HL-60 (cell line): ENCODE results near the gene SLC35B4.

Experiments
- DNase-seq, 2 experiments: peaks; one replicate each; pipeline ENCODE4 v3.0.0-alpha.2; 2010 to 2020; ENCODE audit warnings: low read depth in 1 of 2, low spot score in 1 of 2
- H3K27ac ChIP-seq: fragments of 250-450 bp; sonication (Bioruptor Pico); replicated peaks from 2 replicates; pipeline ENCODE4 v1.5.1; 2020; ENCODE audit warnings: mild to moderate bottlenecking, moderate library complexity
- H3K27me3 ChIP-seq: fragments of 250-450 bp; sonication (Bioruptor Pico); 2 replicates; pipeline ENCODE4 v1.5.1; 2021; ENCODE audit warnings: mild to moderate bottlenecking, moderate library complexity; ENCODE audit not compliant: insufficient read depth, poor library complexity, severe bottlenecking
- H3K4me3 ChIP-seq: replicated peaks from 2 replicates; pipeline ENCODE4 v1.5.1; 2011; ENCODE audit warnings: mild to moderate bottlenecking, control low read depth, low read length; ENCODE audit not compliant: insufficient read depth
- CTCF ChIP-seq: IDR thresholded peaks from one replicate; pipeline ENCODE4 v1.5.1; 2011; ENCODE audit warnings: low read length, control low read depth, inconsistent platforms; ENCODE audit not compliant: insufficient read depth
- GABPA ChIP-seq: IDR thresholded peaks from 2 replicates; pipeline ENCODE4 v1.6.1; 2012; ENCODE audit warnings: low read depth
- POLR2AphosphoS5 ChIP-seq: IDR thresholded peaks from 2 replicates; pipeline ENCODE4 v1.6.1; 2012; ENCODE audit warnings: low read depth
- REST ChIP-seq: IDR thresholded peaks from 2 replicates; pipeline ENCODE4 v1.6.1; 2012; ENCODE audit warnings: low read depth; ENCODE audit not compliant: insufficient replicate concordance
- SPI1 ChIP-seq: IDR thresholded peaks from 2 replicates; pipeline ENCODE4 v1.6.1; 2012; ENCODE audit warnings: low read depth, mild to moderate bottlenecking, borderline replicate concordance

The SLC35B4 gene

GRCh38 chr7:134337980-134338379, 21.2 kb upstream of the SLC35B4 start:
- Histone ChIP-seq H3K27ac (no peak overlapping the region), H3K4me3 (no peak overlapping the region), H3K27me3 (peaks cover 2% of the 10 kb centered on the region)
- DNase-seq: no peak
- no peak for TF ChIP-seq GABPA
- TF ChIP-seq REST: no peak
- no peak for TF ChIP-seq SPI1
- TF ChIP-seq POLR2AphosphoS5: no peak
- no peak for TF ChIP-seq CTCF

GRCh38 chr7:134334408-134334807, 17.7 kb upstream of the SLC35B4 start:
- Histone ChIP-seq H3K27ac (no peak overlapping the region), H3K27me3 (peaks cover 3% of the 10 kb centered on the region), H3K4me3 (no peak overlapping the region)
- DNase-seq: no peak
- no peak for TF ChIP-seq CTCF
- TF ChIP-seq SPI1: no peak

- no peak for DNase-seq
- TF ChIP-seq SPI1: no peak
- no peak for TF ChIP-seq CTCF
- TF ChIP-seq GABPA: no peak
- TF ChIP-seq POLR2AphosphoS5: no peak
- no peak for TF ChIP-seq REST
- no peak overlapping the region for H3K4me3 ChIP-seq
- H3K27ac ChIP-seq: no peak overlapping the region
- H3K27me3 ChIP-seq: peaks cover 3% of the 10 kb centered on the region
These were observed 17.2 kb upstream of the SLC35B4 start for GRCh38 chr7:134333943-134334342.

GRCh38 chr7:134332892-134333291, 16.2 kb upstream of the SLC35B4 start:
- no peak overlapping the region for H3K27ac ChIP-seq
- TF ChIP-seq GABPA (no peak), REST (no peak), POLR2AphosphoS5 (no peak), SPI1 (no peak), CTCF (no peak)
- DNase-seq: no peak
- H3K4me3 ChIP-seq: no peak overlapping the region
- peaks cover 3% of the 10 kb centered on the region for H3K27me3 ChIP-seq
